Measurements from ENCODE around the gene MEOX1.

DNA sequence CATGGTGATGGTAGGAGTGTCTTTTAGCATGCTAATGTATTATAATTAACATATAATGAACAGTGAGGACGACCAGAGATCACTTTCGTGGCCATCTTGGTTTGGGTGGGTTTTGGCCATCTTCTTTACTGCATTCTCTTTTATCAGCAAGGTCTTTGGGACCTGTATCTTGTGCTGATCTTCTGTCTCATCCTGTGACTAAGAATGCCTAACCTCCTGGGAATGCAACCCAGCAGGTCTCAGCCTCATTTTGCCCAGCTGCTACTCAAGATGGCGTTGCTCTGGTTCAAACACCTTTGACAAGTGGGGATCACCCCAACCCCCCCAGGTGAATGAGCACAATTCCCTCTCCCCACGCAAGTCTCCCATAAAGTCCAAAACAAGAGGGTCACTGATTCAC is 66.3 kb downstream of the MEOX1 start:
- TF ChIP-seq, protein P1, sequence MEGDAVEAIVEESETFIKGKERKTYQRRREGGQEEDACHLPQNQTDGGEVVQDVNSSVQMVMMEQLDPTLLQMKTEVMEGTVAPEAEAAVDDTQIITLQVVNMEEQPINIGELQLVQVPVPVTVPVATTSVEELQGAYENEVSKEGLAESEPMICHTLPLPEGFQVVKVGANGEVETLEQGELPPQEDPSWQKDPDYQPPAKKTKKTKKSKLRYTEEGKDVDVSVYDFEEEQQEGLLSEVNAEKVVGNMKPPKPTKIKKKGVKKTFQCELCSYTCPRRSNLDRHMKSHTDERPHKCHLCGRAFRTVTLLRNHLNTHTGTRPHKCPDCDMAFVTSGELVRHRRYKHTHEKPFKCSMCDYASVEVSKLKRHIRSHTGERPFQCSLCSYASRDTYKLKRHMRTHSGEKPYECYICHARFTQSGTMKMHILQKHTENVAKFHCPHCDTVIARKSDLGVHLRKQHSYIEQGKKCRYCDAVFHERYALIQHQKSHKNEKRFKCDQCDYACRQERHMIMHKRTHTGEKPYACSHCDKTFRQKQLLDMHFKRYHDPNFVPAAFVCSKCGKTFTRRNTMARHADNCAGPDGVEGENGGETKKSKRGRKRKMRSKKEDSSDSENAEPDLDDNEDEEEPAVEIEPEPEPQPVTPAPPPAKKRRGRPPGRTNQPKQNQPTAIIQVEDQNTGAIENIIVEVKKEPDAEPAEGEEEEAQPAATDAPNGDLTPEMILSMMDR (IDR thresholded peaks at IDR 0.05): no peak
- no peak for TF ChIP-seq POLR2AphosphoS5 (IDR thresholded peaks at IDR 0.05)
